Coronary artery (tissue), 2 donors: ENCODE data around the gene LDB1.

ENCODE experiments used
- DNase-seq: peaks from one replicate; pipeline ENCODE4 v3.0.0-alpha.2; 2017; ENCODE audit warnings: low spot score
- H3K27ac ChIP-seq, 2 donors: fragments of 200-600 bp; sonication (generic); one replicate each; pipeline ENCODE4 v1.5.1; 2016 to 2019
- H3K4me3 ChIP-seq: fragments of 200-600 bp; sonication (generic); 2 replicates; pipeline ENCODE4 v1.5.1; 2016; ENCODE audit warnings: mild to moderate bottlenecking, moderate library complexity
- TF ChIP-seq, protein P1 (sequence below): fragments of 200-600 bp; sonication (generic); IDR thresholded peaks from one replicate; pipeline ENCODE4 v1.5.1; 2019; ENCODE audit warnings: antibody characterized with exemption

Gene LDB1

DNA sequence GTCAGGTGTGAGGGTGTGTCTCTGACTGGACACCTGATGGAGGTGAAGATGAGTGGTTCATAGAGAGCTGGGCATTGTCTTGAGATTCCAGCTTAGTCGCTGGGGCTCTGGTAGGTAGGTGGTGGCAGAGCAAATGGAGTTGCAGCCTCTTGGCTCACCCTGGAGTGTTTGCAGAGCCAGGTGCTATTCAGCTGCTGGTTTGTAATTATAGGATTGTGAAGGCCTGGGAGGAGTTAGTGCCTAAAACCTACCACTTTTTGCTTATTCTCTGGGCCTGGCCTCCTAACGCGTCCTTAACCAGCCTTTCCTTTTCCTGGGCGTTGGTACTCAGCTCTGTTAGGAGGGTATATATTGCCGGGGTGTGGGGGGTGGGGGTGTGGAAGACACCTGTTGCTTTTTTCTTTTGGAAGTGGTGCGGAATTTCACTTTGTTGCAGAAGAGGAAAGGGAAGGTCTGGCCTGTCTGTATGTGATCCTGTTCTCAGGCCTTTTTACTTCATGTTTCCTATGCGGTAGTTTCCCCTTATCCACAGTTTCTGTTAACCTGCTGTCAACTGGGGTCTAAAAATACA, 15.9 kb upstream of the LDB1 start:
- DNase-seq, result no peak
- TF ChIP-seq, protein P1, sequence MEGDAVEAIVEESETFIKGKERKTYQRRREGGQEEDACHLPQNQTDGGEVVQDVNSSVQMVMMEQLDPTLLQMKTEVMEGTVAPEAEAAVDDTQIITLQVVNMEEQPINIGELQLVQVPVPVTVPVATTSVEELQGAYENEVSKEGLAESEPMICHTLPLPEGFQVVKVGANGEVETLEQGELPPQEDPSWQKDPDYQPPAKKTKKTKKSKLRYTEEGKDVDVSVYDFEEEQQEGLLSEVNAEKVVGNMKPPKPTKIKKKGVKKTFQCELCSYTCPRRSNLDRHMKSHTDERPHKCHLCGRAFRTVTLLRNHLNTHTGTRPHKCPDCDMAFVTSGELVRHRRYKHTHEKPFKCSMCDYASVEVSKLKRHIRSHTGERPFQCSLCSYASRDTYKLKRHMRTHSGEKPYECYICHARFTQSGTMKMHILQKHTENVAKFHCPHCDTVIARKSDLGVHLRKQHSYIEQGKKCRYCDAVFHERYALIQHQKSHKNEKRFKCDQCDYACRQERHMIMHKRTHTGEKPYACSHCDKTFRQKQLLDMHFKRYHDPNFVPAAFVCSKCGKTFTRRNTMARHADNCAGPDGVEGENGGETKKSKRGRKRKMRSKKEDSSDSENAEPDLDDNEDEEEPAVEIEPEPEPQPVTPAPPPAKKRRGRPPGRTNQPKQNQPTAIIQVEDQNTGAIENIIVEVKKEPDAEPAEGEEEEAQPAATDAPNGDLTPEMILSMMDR, result no peak
- Histone ChIP-seq H3K4me3 (no peak overlapping the region), H3K27ac (no peak overlapping the region)

GRCh38 chr10:102134416-102134815, 14.2 kb upstream of the LDB1 start:
- TF ChIP-seq, protein P1, result no peak
- Histone ChIP-seq H3K27ac (peak overlapping the region in 1 of 2 donors; percentile 96), H3K4me3 (peak overlapping the region; percentile 100)
- DNase-seq, result no peak

- peak overlapping the region; percentile 100 for H3K4me3 ChIP-seq
- TF ChIP-seq, protein P1, result no peak
- peak; percentile 83 for DNase-seq
- peak overlapping the region; percentile 87 to 96 for H3K27ac ChIP-seq
Observed at GRCh38 chr10:102133373-102134195, 13.4 kb upstream of the LDB1 start.

DNA sequence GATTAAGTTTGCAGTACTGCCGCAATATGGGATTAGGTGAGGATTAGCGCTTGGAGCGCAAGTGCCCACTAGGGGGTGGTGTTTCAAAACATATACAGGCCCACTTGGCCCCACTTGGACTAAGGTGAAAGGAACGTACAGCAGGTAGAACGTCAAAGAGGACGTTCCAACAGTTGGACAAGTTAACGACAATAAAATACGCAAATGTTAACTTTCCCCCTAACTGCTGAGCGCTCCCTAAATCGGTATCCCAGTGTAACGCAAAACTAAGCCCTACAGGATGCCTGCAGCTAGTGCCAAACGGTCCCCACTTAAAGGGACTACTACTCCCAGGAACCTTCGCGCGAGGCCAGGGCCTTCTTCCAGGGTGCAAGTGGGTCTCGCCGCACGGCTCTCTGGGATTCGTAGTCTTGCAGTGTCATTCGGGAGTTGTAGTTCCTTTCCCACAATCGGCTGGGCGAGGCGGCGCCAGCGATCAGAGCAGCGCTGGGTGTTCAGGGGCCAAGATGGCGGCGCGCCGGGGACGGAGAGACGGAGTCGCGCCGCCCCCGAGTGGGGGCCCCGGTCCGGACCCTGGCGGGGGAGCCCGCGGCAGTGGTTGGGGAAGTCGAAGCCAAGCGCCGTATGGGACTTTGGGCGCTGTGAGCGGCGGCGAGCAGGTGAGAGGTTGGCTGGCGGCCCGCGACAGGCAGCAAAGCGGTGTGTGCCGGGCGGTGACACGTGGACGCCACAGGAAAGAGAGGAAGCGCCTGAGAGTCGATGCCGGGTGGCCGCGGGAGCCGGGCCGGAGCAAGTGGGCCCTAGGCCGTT, 12.6 kb upstream of the LDB1 start, which contains the start of gene PPRC1:
Gene PPRC1 (plus strand): TSS at position 478 of the 810 bp plus-strand sequence. CDS start 29 bp downstream, at position 507.
- Histone ChIP-seq H3K4me3 (peak within 1 kb of the TSS; percentile 100), H3K27ac (peak within 1 kb of the TSS; percentile 87 to 96)
- TF ChIP-seq, protein P1, result peak; percentile 79
- DNase-seq, result peak; percentile 99

- H3K27ac ChIP-seq, result peak overlapping the region; percentile 40 to 96
- peak overlapping the region; percentile 100 for H3K4me3 ChIP-seq
- no peak for DNase-seq
- TF ChIP-seq, protein P1, result no peak
Observed at GRCh38 chr10:102132193-102132562, 12.0 kb upstream of the LDB1 start.

- H3K27ac ChIP-seq, result peak overlapping the region in 1 of 2 donors; percentile 40
- DNase-seq, result no peak
- H3K4me3 ChIP-seq, result no peak overlapping the region
- TF ChIP-seq, protein P1, result no peak
Observed at GRCh38 chr10:102131286-102132170, 11.4 kb upstream of the LDB1 start.
